Urinary bladder (tissue), 4 donors: Measurements from ENCODE around the gene GTF2IRD1. TPM values are rescaled to one million over a fixed set of nuclear protein-coding genes. Genes with fewer than 3 reads are reported as not detected.
"Not testable (repeated sequence)": the region's sequence is repeated elsewhere in the genome, so short reads cannot be mapped to it uniquely, and the experiment has no call there.

ENCODE experiments used
- DNase-seq: peaks from one replicate; pipeline ENCODE4 v3.0.0-alpha.2; 2015; ENCODE audit errors: extremely low spot score
- H3K27ac ChIP-seq: one replicate; pipeline ENCODE4 v1.5.1; 2013; ENCODE audit warnings: low read depth, mild to moderate bottlenecking, moderate library complexity
- H3K36me3 ChIP-seq: one replicate; pipeline ENCODE4 v1.6.1; 2013; ENCODE audit warnings: mild to moderate bottlenecking, moderate library complexity; ENCODE audit not compliant: insufficient read depth
- H3K4me1 ChIP-seq: one replicate; pipeline ENCODE4 v1.6.1; 2013; ENCODE audit warnings: mild to moderate bottlenecking, moderate library complexity; ENCODE audit not compliant: insufficient read depth
- H3K4me3 ChIP-seq: one replicate; pipeline ENCODE4 v1.5.1; 2013; ENCODE audit warnings: low read depth, low read length
- WGBS: extraction: QIAGEN DNeasy Blood & Tissue Kit; methylation state at CpG from one replicate; pipeline ENCODE4 v1.1.7; 2013; 5-methylcytosine and 5-hydroxymethylcytosine counted together
- polyA plus RNA-seq: library from polyadenylated mRNA; stranded (reverse); fragments of 200-250 nt; gene quantifications from one replicate; pipeline ENCODE4 v1.2.3, GENCODE V29; 2013
- total RNA-seq: library from RNA; depleted of rRNA; stranded (reverse); fragments of >200 nt; gene quantifications from one replicate; pipeline ENCODE4 v1.2.3, GENCODE V29; 2014
- donor health status: healthy with polysubstance abuse.
- donor health status: healthy.

The GTF2IRD1 gene
- total and polyA plus RNA-seq, 2 donors: 8.6 to 22.7 TPM

- Histone ChIP-seq H3K4me3 (no peak overlapping the region), H3K4me1 (no peaks in the 10 kb centered on the region), H3K27ac (no peak overlapping the region), H3K36me3 (no peaks in the 10 kb centered on the region)
- DNase-seq: no peak
- 91% methylated on average over 13 of the region's 13 CpGs for WGBS
Observed at GRCh38 chr7:74615933-74616780, 162.5 kb downstream of the GTF2IRD1 start.

- no peak overlapping the region for H3K27ac ChIP-seq
- H3K4me1 ChIP-seq: no peaks in the 10 kb centered on the region
- WGBS: 47% methylated on average over 9 of the region's 9 CpGs
- H3K4me3 ChIP-seq: no peak overlapping the region
- no peak for DNase-seq
- H3K36me3 ChIP-seq: no peaks in the 10 kb centered on the region
Observed at GRCh38 chr7:74617180-74617744, 163.6 kb downstream of the GTF2IRD1 start.

- Histone ChIP-seq H3K4me1 (no peaks in the 10 kb centered on the region), H3K27ac (no peak overlapping the region), H3K36me3 (no peaks in the 10 kb centered on the region), H3K4me3 (no peak overlapping the region)
- no peak for DNase-seq
- WGBS: 74% methylated on average over 14 of the region's 14 CpGs
Observed at GRCh38 chr7:74619235-74619860, 165.6 kb downstream of the GTF2IRD1 start.

- Histone ChIP-seq H3K4me1 (no peaks in the 10 kb centered on the region), H3K36me3 (no peaks in the 10 kb centered on the region), H3K4me3 (no peak overlapping the region), H3K27ac (no peak overlapping the region)
- WGBS: 96% methylated on average over 5 of the region's 5 CpGs
- no peak for DNase-seq
Observed at GRCh38 chr7:74622228-74622749, 168.6 kb downstream of the GTF2IRD1 start.

GRCh38 chr7:74623135-74623534 lies 169.4 kb downstream of the GTF2IRD1 start:
- Histone ChIP-seq H3K4me1 (no peaks in the 10 kb centered on the region), H3K4me3 (no peak overlapping the region), H3K36me3 (no peaks in the 10 kb centered on the region), H3K27ac (no peak overlapping the region)
- WGBS: 82% methylated on average over 9 of the region's 9 CpGs
- no peak for DNase-seq

GRCh38 chr7:74625446-74625845 lies 171.7 kb downstream of the GTF2IRD1 start:
- 13% methylated on average over 3 of the region's 3 CpGs for WGBS
- no peaks in the 10 kb centered on the region for H3K36me3 ChIP-seq
- DNase-seq: no peak
- H3K4me1 ChIP-seq: no peaks in the 10 kb centered on the region
- H3K4me3 ChIP-seq: no peak overlapping the region
- H3K27ac ChIP-seq: no peak overlapping the region

GRCh38 chr7:74627661-74628411 lies 174.1 kb downstream of the GTF2IRD1 start:
- no peak for DNase-seq
- no peak overlapping the region for H3K27ac ChIP-seq
- WGBS: 31% methylated on average over 12 of the region's 12 CpGs
- no peak overlapping the region for H3K4me3 ChIP-seq
- H3K4me1 ChIP-seq: no peaks in the 10 kb centered on the region
- no peaks in the 10 kb centered on the region for H3K36me3 ChIP-seq

GRCh38 chr7:74632505-74632904 lies 178.8 kb downstream of the GTF2IRD1 start:
- Histone ChIP-seq H3K27ac (no peak overlapping the region), H3K36me3 (no peaks in the 10 kb centered on the region), H3K4me3 (no peak overlapping the region), H3K4me1 (no peaks in the 10 kb centered on the region)
- no peak for DNase-seq
- 72% methylated on average over 8 of the region's 8 CpGs for WGBS

GRCh38 chr7:74633451-74633921 lies 179.8 kb downstream of the GTF2IRD1 start:
- 87% methylated on average over 9 of the region's 9 CpGs for WGBS
- Histone ChIP-seq H3K27ac (no peak overlapping the region), H3K4me3 (no peak overlapping the region), H3K4me1 (no peaks in the 10 kb centered on the region), H3K36me3 (no peaks in the 10 kb centered on the region)
- DNase-seq: no peak

GRCh38 chr7:74637745-74638144 lies 184.0 kb downstream of the GTF2IRD1 start:
- Histone ChIP-seq H3K36me3 (no peaks in the 10 kb centered on the region), H3K4me1 (no peaks in the 10 kb centered on the region), H3K27ac (no peak overlapping the region), H3K4me3 (no peak overlapping the region)
- DNase-seq: no peak
- 99% methylated on average over 7 of the region's 7 CpGs for WGBS

- 7% methylated on average over 10 of the region's 11 CpGs for WGBS
- not testable (repeated sequence) for H3K36me3 ChIP-seq, DNase-seq, H3K4me1 ChIP-seq
- H3K4me3 ChIP-seq: peak overlapping the region; percentile 18
- H3K27ac ChIP-seq: peak overlapping the region; percentile 29
Observed at GRCh38 chr7:74650055-74650454, 196.3 kb downstream of the GTF2IRD1 start.

GRCh38 chr7:74650493-74651132 lies 196.9 kb downstream of the GTF2IRD1 start:
- 73% methylated on average over 7 of the region's 9 CpGs for WGBS
- H3K36me3 ChIP-seq, H3K27ac ChIP-seq, DNase-seq, H3K4me1 ChIP-seq, H3K4me3 ChIP-seq: not testable (repeated sequence)

- H3K4me1 ChIP-seq, DNase-seq, H3K4me3 ChIP-seq, H3K36me3 ChIP-seq, H3K27ac ChIP-seq: not testable (repeated sequence)
- WGBS: 91% methylated on average over 12 of the region's 12 CpGs
Observed at GRCh38 chr7:74651133-74651504, 197.4 kb downstream of the GTF2IRD1 start.
